Measurements from ENCODE around the gene ENTREP1. TPM values are rescaled to one million over a fixed set of nuclear protein-coding genes. Genes with fewer than 3 reads are reported as not detected.

Gene ENTREP1
- total RNA-seq, 2 experiments from 2014 or later, result not detected

GRCh38 chr9:69430206-69430605 is 105.2 kb downstream of the ENTREP1 start:
- no peak overlapping the region for H3K4me3 ChIP-seq (ENCODE audit: low read depth, low read length, poor library complexity, severe bottlenecking)
- TF ChIP-seq CTCF (conservative IDR thresholded peaks at IDR 0.05; ENCODE audit: low read length), result no peak
- no peak for TF ChIP-seq EZH2phosphoT487 (IDR thresholded peaks at IDR 0.05; ENCODE audit: borderline replicate concordance, low read depth, low read length)
- CTCF ChIA-PET (ENCODE audit: unreplicated experiment), result no interaction called here
- H3K79me2 ChIP-seq (ENCODE audit: insufficient read depth, low read depth, low read length), result no peaks in the 10 kb centered on the region
- no peak for DNase-seq (ENCODE audit: low spot score)
- no peak overlapping the region for H3K27ac ChIP-seq (ENCODE audit: low read depth, low read length, poor library complexity, severe bottlenecking)
- H2AFZ ChIP-seq (ENCODE audit: low read length), result no peak overlapping the region
- no TSS peak for BruUV-seq (replicated peaks)
- no peaks in the 10 kb centered on the region for H4K20me1 ChIP-seq (ENCODE audit: insufficient read depth, low read length)
- no peaks in the 10 kb centered on the region for H3K4me1 ChIP-seq (ENCODE audit: insufficient read depth, low read length, poor library complexity, severe bottlenecking)
- POLR2A ChIA-PET, result no interaction called here
- H3K36me3 ChIP-seq (ENCODE audit: insufficient read depth, low read length), result no peaks in the 10 kb centered on the region
- intact Hi-C loops (cut with micrococcal nuclease; ENCODE audit: unreplicated experiment), result no loop called here
- H3K4me2 ChIP-seq (ENCODE audit: low read length), result no peak overlapping the region
- no peaks in the 10 kb centered on the region for H3K9me3 ChIP-seq (ENCODE audit: low read length)
- H3K9me2 ChIP-seq (ENCODE audit: insufficient read depth, low read length), result no peaks in the 10 kb centered on the region

- Histone ChIP-seq H3K9me2 (ENCODE audit: insufficient read depth, low read length) (no peaks in the 10 kb centered on the region), H3K36me3 (ENCODE audit: insufficient read depth, low read length) (no peaks in the 10 kb centered on the region), H4K20me1 (ENCODE audit: insufficient read depth, low read length) (no peaks in the 10 kb centered on the region), H3K4me2 (ENCODE audit: low read length) (no peak overlapping the region), H3K9me3 (ENCODE audit: low read length) (no peaks in the 10 kb centered on the region), H3K27ac (ENCODE audit: low read depth, low read length, poor library complexity, severe bottlenecking) (no peak overlapping the region), H2AFZ (ENCODE audit: low read length) (no peak overlapping the region), H3K4me3 (ENCODE audit: low read depth, low read length, poor library complexity, severe bottlenecking) (no peak overlapping the region), H3K4me1 (ENCODE audit: insufficient read depth, low read length, poor library complexity, severe bottlenecking) (no peaks in the 10 kb centered on the region), H3K79me2 (ENCODE audit: insufficient read depth, low read depth, low read length) (no peaks in the 10 kb centered on the region)
- POLR2A ChIA-PET, result no interaction called here
- CTCF ChIA-PET (ENCODE audit: unreplicated experiment), result no interaction called here
- no peak for TF ChIP-seq EZH2phosphoT487 (IDR thresholded peaks at IDR 0.05; ENCODE audit: borderline replicate concordance, low read depth, low read length)
- TF ChIP-seq CTCF (conservative IDR thresholded peaks at IDR 0.05; ENCODE audit: low read length), result no peak
- no TSS peak for BruUV-seq (replicated peaks)
- DNase-seq (ENCODE audit: low spot score), result no peak
- intact Hi-C loops (cut with micrococcal nuclease; ENCODE audit: unreplicated experiment), result no loop called here
Measured at GRCh38 chr9:69431203-69431602, 106.2 kb downstream of the ENTREP1 start.

DNA sequence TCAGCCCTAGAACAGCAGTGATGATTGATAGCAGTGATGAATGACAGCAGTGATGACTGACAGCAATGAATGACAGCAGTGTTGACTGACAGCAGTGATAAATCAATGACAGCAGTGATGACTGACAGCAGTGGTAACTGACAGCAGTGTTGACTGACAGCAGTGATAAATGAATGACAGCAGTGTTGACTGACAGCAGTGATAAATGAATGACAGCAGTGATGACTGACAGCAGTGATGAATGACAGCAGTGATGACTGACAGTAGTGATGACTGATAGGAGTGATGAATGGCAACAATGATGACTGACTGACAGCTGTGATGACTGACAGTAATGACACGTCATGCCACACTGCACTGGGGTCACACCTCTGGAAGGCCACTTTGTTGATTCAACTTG is 106.8 kb downstream of the ENTREP1 start:
- DNase-seq (ENCODE audit: low spot score), result no peak
- Histone ChIP-seq H3K4me2 (ENCODE audit: low read length) (no peak overlapping the region), H3K4me1 (ENCODE audit: insufficient read depth, low read length, poor library complexity, severe bottlenecking) (no peaks in the 10 kb centered on the region), H3K9me2 (ENCODE audit: insufficient read depth, low read length) (no peaks in the 10 kb centered on the region), H3K4me3 (ENCODE audit: low read depth, low read length, poor library complexity, severe bottlenecking) (no peak overlapping the region), H3K36me3 (ENCODE audit: insufficient read depth, low read length) (no peaks in the 10 kb centered on the region), H3K27ac (ENCODE audit: low read depth, low read length, poor library complexity, severe bottlenecking) (no peak overlapping the region), H3K79me2 (ENCODE audit: insufficient read depth, low read depth, low read length) (no peaks in the 10 kb centered on the region), H3K9me3 (ENCODE audit: low read length) (no peaks in the 10 kb centered on the region), H2AFZ (ENCODE audit: low read length) (no peak overlapping the region), H4K20me1 (ENCODE audit: insufficient read depth, low read length) (no peaks in the 10 kb centered on the region)
- intact Hi-C loops (cut with micrococcal nuclease; ENCODE audit: unreplicated experiment), result no loop called here
- ChIA-PET CTCF (ENCODE audit: unreplicated experiment) (no interaction called here), POLR2A (no interaction called here)
- BruUV-seq (replicated peaks), result no TSS peak
- no peak for TF ChIP-seq CTCF (conservative IDR thresholded peaks at IDR 0.05; ENCODE audit: low read length)
- TF ChIP-seq EZH2phosphoT487 (IDR thresholded peaks at IDR 0.05; ENCODE audit: borderline replicate concordance, low read depth, low read length), result no peak
